NCI-H1436 treated with DMSO at 0.1 percent for 48 hours (cell line): ENCODE measurements around the gene MCC.

Source experiments
- DNase-seq: peaks from one replicate; lab custom pipeline; 2025; lab: John Stamatoyannopoulos, UW

Gene MCC

GRCh38 chr5:113029614-113030013 lies 458.6 kb downstream of the MCC start:
- no peak for DNase-seq

- no peak for DNase-seq
Observed at GRCh38 chr5:113027431-113027830, 460.8 kb downstream of the MCC start.

- no peak for DNase-seq
Observed at GRCh38 chr5:113027015-113027414, 461.2 kb downstream of the MCC start.

GRCh38 chr5:113026211-113026610 lies 462.0 kb downstream of the MCC start:
- no peak for DNase-seq

- no peak for DNase-seq
Observed at GRCh38 chr5:113025596-113025995, 462.7 kb downstream of the MCC start.

GRCh38 chr5:113024076-113024697 lies 464.1 kb downstream of the MCC start:
- no peak for DNase-seq

- DNase-seq = no peak
Observed at GRCh38 chr5:113022661-113023060, 465.6 kb downstream of the MCC start.

GRCh38 chr5:113020461-113021273 lies 467.6 kb downstream of the MCC start:
- DNase-seq = no peak

GRCh38 chr5:113017881-113018635 lies 470.2 kb downstream of the MCC start:
- DNase-seq = no peak

GRCh38 chr5:113005454-113005853 lies 482.8 kb downstream of the MCC start:
- DNase-seq = no peak

GRCh38 chr5:113003763-113004162 lies 484.5 kb downstream of the MCC start:
- DNase-seq = no peak

- DNase-seq = no peak
Observed at GRCh38 chr5:113002423-113002822, 485.8 kb downstream of the MCC start.

GRCh38 chr5:113000466-113000865 lies 487.8 kb downstream of the MCC start:
- no peak for DNase-seq

- no peak for DNase-seq
Observed at GRCh38 chr5:112998296-112998695, 490.0 kb downstream of the MCC start.

GRCh38 chr5:112996830-112997374 lies 491.4 kb downstream of the MCC start:
- DNase-seq = no peak

GRCh38 chr5:112995764-112996618 lies 492.3 kb downstream of the MCC start:
- no peak for DNase-seq

- no peak for DNase-seq
Observed at GRCh38 chr5:112986224-112986623, 502.0 kb downstream of the MCC start.

GRCh38 chr5:112983363-112983762 lies 504.9 kb downstream of the MCC start:
- no peak for DNase-seq

GRCh38 chr5:112979723-112980122 lies 508.5 kb downstream of the MCC start:
- DNase-seq = no peak

GRCh38 chr5:112978836-112979235 lies 509.4 kb downstream of the MCC start:
- no peak for DNase-seq

- no peak for DNase-seq
Observed at GRCh38 chr5:112977440-112977861, 510.8 kb downstream of the MCC start.
